Activated gamma-delta T cell (primary cell): ENCODE measurements around the gene THAP8.

Experiments used
- DNase-seq: peaks from one replicate; lab custom pipeline; 2025; lab: John Stamatoyannopoulos, UW

THAP8 gene

DNA sequence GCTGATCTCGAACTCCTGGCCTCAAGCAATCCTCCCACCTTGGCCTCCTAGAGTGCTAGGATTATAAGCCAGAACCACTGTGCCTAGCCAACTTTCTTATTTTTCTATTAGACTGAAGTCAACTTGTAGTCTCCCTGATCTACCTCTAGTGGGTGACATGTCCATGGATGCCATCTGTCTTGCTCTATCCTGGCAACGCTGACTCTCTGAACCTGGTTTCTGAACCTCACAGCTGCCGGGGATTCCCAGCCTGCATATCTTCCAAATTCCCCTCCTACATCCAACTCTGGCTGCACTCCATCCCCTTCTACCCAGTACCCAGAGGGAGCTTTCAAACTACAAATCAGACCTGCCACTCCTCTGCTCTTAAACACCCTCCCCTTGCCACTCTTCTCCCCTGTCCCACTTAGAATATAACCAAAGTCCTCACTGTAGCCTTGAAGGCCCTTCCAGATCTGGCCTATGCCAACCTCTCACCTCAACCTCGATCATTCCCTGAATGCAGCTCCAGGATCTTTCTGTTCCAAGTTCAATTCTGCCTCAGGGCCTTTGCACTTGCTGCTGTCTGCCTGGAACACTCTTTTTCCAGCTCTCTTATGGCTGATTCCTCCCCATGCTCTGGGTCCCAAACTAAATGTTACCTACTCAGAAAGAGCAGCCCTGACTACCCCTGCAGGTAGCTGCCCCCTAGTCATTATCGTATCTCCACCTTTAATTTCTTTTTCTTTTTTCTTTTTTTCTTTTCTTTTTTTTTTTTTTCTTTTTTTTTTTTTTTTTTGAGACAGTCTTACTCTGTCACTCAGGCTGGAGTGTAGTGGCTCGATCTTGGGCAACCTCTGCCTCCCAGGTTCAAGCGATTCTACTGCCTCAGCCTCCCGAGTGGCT lies 23.6 kb downstream of the THAP8 start:
- DNase-seq: no peak

DNA sequence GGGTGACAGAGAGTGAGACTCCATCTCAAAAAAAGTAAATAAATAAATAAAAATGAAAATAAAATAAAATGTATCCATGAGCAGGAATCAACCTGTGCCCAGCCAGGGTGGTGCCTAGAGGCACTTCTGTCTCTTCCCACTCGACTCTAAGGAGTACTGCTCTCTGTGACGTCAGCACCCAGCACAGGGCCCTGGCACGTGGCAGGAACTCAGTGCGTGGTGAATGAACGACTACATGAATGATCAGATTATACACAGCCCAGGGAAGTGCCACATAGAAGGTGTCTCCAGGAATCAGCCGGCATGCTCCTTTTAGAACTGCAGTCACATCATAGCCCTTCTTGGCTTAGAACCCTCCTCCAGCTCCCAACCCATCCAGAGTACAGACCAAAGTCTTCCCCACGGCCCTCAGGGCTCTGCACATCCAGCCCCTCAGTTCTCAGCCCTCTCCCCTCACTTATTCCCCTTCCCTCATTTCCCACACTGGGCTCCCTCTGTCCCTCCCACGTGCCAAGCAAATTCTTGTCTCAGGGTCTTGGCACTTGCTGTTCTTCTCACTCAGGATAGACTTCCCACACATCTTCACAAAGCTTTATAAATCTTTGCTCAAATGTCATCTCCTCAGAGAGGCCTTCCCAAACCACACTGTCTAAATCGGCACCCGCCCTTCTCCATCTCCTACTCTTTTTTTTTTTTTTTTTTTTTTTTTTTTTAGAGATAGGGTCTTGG lies 25.6 kb downstream of the THAP8 start:
- DNase-seq: no peak

DNA sequence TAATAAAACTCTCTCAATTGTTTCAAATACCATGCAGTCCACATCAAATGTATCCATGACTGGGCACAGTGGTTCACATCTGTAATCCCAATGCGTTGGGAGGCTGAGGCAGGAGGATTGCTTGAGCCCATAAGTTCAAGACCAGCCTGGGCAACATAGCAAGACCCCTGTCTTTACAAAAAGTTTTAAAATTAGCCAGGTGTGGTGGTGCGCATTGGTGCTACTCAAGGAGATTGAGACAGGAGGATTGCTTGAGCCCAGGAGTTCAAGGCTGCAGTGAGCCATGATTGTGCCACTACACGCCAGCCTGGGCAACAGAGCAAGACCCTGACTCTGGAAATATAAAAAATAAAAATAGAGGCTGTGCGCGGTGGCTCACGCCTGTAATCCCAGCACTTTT lies 26.4 kb downstream of the THAP8 start:
- DNase-seq: no peak

DNA sequence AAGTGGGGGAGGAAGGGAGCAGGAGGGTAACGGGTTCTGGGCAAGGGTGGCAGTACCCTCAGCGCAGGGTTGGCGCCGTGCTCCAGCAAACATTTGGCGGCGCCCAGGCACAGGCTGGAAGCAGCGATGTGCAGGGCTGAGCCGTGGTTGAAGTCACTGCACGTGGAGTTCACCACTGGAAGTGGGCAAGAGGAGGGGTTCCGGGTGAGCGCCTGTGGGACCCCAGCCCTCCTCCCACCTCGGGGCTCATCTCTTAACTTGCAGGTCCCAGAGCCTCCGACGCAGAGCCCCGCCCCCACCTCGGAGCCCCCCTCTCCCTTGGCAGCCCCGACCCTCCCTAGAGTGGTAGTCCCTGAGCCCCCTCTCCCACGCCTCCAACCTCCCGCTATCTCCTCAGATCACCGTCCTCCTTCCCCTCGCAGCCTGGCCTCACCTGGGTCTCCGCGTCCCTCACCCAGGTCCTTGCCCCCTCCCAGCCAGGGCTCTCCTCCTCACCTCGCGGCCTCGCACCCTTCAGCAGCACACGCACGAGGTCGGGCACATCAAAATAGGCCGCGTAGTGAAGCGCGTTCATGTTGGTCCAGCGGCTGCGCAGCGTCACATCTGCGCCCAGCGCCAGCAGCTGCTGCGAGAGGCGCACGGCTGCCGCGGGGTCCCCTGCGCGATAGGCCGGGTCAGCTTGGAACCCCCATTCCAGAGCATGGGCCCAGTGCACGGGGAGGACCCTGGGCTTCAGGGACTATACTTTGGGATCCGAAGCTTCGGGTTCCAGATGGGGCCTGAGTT lies 27.8 kb downstream of the THAP8 start:
- no peak for DNase-seq

DNA sequence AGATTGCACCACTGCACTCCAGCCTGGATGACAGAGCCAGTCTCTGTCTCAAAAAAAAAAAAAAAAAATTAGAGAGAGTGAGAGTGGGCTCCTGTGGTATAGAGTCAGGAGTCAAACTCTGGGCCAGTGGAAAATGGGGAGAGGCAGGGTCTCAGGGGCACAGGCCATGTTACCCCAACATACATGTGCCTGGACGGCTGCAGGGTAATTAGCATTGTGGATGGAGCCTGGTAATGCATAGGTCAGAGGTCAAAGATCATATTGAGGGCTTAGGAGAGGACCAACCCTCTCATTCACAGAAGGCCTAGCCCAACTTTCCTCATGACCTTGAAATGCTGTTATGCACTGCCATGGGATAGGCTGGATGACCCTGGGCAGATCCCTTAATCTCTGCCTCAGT lies 28.5 kb downstream of the THAP8 start:
- DNase-seq: no peak

DNA sequence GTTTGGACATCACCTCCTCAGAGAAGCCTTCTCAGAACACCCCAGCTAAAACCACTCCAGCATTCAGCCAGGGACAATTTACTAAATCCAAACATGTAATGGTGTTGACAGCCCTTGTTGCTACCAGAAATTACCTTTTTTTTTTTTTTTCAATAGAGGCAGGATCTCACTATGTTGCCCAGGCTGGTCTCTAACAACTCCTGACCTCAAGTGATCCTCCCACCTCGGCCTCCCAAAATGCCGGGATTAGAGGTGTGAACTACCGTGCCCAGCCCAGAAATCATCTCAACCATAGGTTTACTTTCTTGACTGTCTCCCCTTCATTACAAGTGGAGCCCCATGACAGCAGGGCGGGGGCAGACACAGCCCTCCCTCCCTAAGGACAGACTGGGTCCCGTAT lies 30.7 kb downstream of the THAP8 start:
- DNase-seq: no peak

DNA sequence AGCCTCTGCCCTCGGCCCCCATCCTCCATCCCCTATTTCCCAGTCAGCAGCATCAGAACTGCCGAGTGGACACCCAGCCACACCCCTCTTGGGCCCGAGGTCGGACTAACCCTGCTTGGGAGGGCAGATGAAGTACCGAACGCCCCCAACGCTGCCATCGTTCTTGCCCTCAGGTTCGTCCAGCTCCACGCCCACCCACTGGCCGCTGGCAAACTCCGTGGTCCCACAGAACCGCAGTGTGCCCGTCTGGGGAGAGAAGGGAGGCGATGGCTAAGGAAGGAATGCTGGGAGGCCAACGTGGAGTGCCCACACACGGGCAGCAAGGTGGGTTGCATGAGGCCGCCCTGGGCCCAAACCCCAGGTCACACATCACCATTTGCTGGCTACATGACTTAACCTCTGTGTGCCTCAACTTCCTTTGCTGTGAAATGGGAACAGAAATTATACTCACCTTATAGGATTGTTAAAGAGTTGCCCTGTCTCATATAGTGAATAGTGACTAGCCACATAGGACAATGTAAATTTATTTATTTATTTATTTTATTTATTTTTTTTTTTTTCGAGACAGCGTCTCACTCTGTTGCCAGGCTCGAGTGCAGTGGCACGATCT lies 34.9 kb downstream of the THAP8 start:
- DNase-seq: no peak

DNA sequence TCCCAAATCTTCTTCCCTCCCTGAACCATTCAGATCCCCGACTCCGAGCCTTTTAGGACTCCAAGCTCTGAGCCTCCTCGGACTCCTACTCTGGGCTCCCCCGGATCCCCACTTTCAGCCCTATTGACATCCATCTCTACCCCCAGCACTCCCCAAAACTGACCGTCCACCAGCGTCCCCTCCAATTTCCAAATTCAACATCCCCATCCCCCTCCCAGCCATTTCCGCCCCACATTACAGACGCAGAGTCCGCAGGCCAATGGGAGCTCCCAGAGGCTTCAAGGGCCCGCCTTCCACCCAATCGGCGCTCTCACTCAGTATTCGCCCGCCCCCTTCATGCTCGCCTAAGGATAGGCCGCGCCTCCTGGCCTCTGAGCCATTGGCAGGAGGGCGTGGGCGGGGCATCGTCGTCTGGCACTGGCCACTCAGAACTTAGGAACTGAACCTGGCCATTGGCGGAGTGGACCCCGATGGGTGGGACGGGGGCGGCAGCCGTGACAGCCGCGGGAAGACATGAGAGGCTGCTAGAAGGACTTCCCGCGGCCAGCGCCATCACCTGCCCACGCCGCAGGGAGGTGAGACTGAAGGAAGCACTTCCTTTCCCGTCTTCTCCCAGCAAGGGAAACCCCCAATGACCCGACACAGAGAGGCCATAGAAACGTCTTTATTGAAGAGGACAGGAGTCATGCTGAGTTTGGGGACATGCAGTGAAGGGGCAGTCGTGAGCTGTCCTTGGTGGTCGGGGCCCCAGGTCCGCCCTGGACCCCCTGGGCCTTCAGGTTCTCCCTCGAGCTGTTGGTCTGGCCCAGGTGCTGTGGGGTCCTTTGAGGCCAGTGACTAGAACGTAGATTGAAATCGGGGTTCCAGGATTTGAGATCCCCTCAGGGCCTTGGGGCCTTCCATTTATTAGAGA lies 39.8 kb downstream of the THAP8 start, which contains the start of gene ALKBH6:
Gene ALKBH6 (minus strand): TSS at position 202 of the 913 bp plus-strand sequence. CDS start 816 bp downstream, outside the sequence.
- peak; percentile 94 for DNase-seq

DNA sequence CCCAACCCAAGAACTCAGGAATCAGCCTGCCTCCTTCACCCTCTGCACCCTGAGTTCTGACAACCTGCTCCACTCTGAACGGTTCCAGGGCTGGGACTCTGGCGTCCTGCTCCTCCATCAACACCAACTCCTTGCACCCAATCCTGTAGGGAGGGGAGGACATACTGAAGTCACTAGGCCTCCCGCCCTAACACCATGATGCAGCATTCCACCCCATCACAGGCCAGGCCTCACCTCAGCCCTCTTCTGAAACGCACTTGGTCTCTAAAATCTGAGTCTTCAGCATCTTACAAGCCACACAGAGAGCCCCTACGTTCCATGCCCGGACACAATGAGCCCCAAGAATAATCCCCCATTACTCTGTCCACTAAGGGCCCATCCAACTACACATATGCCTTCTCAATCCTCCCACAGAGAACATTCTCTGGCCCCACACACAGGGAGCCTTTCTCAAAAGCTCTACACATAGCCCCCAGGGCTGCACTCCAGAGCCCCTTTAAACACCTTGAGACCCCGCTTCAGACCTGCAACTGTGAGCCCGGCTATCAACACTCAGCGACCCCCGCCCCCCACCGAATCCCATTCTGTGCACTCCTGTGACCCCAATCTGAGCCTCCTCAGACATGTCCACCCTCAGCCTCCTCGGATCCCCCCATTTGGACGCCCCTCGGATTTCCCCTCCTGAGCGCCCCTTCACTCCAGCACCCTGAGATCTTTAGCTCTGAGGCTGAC lies 40.6 kb downstream of the THAP8 start:
- no peak for DNase-seq

DNA sequence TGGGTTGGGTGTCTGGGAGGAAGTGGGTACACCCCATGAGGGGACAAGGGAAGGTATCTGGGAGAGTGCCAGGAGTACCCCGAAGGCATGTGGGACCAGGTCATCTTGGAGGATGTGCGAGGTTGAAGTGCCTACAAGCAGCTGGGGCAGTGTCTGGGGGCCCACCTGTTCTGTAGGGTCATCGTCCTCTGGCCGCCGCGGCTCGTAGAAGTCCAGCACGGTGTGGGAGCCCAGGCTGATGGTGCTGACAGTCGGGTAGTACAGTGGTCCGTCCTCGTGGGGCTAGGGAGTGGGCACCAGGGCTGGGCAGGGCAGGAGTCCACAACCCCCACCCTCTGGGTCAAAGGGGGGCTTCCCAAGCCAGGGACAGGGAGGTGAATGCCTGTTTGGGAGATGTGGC lies 43.7 kb downstream of the THAP8 start:
- no peak for DNase-seq

DNA sequence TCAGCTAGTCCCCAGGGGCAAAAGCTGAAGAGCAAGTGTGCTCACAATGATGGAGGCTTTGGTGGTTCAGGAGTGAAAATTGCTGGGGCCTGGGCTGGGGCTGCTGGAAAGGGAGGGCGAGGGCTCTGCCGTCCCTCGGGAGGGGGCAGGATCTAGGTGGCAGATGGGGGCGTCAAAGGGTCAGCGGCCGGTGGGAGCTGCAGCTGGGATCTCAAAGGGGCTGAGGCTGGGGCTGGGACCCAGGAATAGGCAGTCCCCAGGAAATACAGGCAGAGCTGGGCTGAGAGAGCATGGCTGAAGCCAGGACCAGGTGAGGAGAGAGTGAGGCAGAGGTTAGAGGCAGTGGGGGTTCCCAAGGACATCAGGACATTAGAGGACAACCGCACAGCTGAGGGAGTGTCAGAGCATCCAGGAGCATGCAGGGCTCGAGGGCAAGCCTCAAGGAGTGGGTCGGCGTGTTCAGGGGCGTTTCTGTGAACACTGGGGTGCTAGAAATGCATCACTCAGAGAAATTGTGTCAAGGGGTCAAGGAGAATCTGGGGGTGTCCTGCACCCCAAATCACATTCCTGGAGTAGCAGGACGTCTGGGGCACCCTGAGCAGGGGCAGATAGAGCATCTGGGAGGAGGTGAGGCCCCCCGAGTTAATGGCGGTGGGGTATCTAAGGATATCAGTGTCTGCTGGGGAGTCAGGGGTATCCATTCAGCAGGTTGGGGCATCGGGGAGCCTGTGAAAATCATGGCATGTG lies 44.3 kb downstream of the THAP8 start:
- DNase-seq: no peak

DNA sequence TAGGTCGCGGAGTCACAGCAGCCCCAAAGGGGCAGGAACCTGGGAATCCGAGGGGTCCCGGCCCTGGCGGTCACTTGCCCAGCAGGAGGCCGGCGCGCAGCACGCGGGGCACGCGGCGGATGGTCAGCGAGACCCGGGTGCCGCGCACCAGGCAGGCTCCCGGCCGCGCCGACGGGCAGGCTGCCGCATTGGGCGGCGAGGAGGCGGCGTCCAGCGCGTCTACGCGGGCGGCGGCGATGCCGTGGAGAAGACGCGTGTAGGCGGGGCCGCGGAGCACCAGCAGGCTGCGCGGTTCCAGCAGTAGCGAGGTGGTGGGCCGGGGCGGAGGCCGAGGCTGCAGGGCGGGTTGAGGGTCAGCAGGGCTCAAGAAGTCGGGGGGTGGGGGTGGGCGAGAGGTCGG lies 44.9 kb downstream of the THAP8 start:
- DNase-seq: no peak

DNA sequence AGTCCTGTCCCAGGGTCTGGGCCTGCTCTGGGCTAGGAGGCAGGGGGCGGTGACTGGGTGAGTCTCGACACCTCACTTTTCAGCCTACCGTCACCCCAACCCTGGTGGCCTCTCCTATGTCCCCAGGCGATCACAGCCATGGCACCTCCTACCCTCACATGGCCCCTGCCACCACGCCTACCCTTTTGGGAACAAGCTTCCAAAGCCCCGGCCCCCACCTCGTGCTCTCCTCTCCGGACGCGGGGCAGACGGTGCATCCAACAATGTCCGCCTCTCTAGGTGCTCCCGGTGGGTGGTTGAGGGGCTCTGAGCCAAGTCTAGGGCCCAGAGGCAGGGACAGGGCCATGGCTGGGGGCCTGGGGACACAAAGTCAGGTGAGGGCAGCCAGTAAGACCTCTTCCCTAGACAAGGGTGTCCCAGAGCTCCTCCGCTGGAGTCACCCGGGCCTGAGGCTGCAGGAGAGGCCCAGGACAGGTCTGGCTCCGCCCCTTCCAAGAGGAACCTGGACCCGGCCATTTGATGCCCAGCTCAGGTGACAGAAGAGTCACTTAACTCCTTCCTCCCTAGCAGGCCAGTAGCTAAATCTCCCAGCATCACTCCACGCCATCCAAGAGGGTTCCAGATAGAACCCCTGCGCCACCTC lies 45.6 kb downstream of the THAP8 start, which contains the start of gene SYNE4:
Gene SYNE4 (minus strand): TSS at position 478 of the 643 bp plus-strand sequence. CDS start 132 bp downstream, at position 346.
- DNase-seq: no peak

DNA sequence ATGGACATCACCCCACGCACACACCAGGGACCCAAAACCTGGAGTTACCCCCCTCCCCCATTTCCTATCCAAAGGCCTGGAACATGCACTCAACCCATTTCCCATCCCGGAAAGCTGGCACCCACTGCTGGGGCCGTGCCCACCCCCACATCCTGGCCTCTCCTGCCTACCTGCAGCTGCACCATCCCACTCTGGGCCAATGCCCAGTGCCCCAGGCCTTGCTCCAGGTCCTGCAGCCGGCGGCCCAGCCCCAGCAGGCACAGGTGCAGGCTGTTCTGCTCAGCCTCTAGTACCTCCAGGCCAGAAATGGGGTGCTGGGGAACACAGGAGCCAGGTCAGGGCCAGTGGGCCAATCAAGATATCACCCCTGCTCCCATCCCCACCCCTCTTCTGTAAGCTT lies 47.1 kb downstream of the THAP8 start:
- no peak for DNase-seq

DNA sequence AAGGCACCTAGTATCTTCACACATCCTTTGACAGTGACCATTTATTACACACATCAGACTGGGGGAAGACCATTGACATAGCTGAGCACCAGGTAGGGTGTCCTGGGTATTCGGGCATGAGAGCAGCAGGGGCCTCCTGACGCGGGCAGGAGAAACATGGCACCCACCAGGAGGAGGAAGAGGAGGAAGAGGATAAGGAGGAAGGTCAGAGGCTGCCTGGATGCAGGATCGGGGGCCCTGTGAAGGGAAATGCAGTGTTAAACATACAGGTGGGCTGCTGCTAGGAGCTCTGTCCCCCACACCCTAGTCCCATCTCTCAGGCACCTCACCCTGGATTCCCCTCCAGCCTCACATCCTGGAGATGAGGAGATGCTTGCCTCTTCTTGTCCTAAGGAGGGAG lies 50.8 kb downstream of the THAP8 start:
- no peak for DNase-seq

DNA sequence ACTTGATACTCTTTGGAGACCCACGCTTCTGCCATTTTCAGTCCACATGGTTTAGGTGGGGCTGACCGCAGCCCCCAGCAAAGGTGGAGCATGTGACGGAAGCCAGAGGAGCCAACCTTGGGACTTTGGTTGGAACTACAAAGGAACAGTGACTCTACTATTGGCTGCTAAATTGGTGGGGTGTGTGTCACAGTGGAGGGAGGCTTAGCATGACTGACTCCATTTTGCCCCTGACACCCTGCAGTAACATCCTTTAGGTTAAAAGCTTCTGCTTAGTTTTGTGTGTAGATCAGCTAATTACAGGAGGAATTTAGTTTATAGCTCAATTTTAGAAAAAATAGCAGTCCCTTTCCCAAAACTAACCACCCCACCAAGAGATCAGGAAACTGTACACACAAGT lies 52.5 kb downstream of the THAP8 start:
- no peak for DNase-seq

DNA sequence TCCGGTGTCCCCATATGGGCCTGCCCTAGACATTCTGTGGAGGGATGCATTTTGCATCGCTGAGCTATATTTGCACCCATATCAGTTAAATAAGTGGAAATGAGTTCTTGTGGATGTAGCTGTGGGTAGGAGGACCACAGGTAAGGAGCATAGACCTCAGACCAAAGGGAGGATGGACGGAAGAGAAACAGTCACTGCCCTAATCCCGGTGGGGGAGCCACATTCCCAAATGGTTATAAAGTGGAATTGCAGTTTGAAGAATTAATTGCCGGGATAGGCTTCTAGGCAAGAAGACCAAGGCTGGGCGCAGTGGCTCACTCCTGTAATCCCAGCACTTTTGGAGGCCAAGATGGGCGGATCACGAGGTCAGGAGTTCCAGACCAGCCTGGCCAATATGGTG lies 57.3 kb downstream of the THAP8 start:
- no peak for DNase-seq

DNA sequence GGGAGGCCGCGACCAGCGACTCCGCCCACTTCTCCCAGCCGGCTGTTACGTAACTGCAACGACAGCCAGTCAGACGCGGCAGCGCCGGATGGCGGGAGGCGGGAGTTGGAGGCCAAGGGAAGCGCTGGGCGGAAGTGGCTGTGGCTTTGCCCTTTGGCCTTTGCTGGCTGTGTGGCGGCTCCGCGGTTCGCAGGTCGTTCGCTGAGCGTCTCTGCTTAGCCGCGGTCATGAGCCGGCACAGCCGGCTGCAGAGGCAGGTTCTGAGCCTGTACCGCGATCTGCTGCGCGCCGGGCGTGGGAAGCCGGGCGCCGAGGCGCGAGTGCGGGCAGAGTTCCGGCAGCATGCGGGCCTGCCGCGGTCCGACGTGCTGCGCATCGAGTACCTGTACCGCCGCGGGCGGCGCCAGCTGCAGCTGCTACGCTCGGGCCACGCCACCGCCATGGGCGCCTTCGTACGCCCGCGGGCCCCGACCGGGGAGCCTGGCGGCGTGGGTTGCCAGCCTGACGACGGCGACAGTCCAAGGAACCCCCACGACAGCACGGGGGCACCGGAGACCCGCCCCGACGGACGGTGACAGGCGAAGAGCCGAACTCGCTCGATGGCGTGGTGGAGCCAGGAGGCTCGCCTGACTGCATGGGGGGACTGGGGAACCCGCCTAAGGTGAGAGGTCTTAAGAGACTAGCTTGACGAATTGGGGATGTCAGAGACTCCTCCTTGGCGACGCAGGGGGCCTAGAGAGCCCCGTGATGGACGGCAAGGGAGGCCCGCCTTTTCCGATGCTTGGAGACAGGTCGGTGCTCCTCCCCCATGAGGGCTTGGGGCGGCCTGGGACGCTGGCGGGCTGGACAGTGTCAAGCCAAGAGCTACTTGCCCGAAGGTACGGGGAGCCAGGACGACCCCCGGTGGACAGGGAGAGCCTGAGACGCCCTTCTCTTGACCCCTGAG lies 58.8 kb downstream of the THAP8 start, which contains the start of gene SDHAF1:
Gene SDHAF1 (plus strand): TSS at position 141 of the 946 bp plus-strand sequence. CDS start 87 bp downstream, at position 228.
- peak; percentile 84 for DNase-seq
